NCI-H524 (cell line): ENCODE measurements around the gene PSTPIP1.
"Not testable (repeated sequence)": the region's sequence is repeated elsewhere in the genome, so short reads cannot be mapped to it uniquely, and the experiment has no call there.

Source experiments
- DNase-seq, 2 experiments: peaks; one replicate each; lab custom pipeline; 2025; lab: John Stamatoyannopoulos, UW

The PSTPIP1 gene

DNA sequence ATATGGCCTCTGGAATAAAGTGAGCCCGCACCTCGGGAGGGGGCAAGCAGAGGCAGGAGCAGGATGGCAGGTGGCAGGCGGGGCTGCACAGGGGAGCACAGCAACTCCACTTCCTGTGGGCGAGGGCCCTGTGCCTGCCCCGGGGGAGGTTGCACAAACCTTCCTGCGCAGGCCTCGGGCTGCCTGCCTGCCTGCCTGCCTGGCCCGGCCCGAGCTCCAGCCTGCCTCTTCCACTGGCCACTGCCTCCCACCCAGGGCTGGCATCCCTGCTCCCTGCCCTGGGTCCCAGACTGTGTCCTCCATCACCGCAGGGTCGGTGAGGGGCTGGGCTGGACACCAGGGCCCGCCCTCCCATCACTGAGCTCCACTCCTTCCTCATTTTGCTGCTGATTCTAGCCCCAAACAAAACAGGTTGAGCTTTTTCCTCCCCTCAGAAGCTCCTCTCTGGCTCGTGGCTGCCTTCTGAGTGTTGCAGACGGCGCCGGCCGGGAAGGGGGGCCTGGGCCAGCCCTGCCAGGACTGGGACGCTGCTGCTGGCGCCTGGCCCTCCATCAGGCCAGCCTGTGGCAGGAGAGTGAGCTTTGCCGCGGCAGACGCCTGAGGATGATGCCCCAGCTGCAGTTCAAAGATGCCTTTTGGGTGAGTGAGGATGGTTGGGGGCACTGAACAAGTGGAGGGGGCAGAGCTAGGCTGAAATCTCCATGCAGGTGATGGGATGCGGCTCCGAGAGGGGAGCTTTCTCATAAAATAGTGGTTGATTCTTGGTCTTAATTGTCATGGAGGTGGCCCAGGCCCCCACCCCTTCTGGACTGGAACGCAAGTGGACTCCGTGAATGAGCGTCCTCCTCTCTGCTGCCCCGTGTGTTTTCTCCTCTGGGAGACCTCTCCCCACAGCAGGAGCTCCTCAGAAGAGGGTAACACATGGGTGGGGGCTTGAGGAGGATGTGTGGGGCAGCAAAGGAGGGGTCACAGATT lies at the start of gene PSTPIP1:
Gene PSTPIP1, plus strand, starts transcription at position 156 of the 975 bp plus-strand sequence. Its CDS starts 448 bp downstream, at position 604.
- DNase-seq, result peak in 1 of 2 experiments; percentile 32

DNA sequence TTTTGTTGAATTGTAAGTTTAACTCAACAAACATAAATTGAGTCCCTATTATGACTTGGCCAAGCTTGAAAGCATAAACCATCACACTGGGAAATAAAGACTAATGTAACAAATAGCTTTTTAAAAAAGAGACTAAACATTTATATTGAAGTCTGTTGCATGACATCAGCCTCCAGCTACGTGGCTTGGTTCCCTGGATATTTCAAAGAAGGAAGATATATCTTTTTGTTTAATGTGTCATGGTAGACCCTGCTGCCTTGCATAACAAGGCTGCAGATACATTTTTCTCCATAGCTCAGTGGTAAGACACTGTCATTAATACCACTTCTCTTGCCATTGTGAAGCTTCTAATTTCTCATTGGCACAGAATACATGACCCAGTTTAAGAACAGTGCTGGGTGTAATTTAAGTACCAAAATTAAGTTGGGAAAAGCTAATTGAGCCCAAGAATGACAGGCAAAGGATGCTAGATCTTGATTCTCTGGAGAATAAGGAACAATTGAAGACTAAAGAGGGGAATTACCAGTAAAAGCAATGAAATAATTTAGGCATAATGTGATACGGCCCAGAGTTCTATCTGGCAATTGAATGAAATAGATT lies 49.3 kb upstream of the PSTPIP1 start:
- DNase-seq, result no peak

GRCh38 chr15:76947454-76947853 lies 47.5 kb upstream of the PSTPIP1 start:
- no peak for DNase-seq

DNA sequence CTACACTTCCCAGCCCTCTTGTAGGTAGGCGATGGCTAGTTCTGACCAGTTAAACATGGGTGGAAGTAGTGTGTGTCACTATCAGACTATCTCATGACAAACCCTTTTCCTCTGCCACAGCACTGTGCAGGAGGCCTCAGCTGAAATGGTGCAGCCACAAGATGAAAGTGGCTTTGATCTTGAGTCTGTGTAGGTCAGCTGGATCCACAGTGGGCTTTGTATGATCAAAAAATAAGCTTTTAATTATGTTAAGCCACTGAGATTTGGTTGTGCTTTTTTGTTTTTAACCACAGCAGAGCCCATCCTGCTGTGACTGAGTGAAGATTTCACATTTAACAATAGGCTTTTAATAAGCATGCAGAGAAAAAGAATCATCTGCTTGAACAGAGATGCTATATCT lies 43.7 kb upstream of the PSTPIP1 start:
- DNase-seq, result no peak

DNA sequence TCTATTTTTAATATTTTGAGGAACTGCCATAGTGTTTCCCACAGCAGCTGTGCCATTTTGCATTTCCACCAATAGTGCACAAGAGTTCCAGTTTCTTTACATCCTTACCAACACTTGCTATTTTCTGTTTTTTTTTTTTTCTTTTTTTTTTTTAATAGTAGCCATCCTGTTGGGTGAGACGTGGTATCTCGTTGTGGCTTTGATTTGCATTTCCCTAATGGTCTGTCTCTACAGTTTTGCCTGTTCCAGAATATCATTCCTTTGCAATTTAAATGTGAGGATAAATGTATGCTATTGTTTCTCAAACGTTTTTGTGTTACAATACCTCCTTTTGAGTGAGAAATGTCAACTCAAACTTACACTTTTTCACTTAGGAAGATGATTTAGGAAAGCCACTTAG lies 41.0 kb upstream of the PSTPIP1 start:
- no peak for DNase-seq

- no peak for DNase-seq
These were observed 40.2 kb upstream of the PSTPIP1 start for GRCh38 chr15:76954744-76955143.

- no peak for DNase-seq
These were observed 33.5 kb upstream of the PSTPIP1 start for GRCh38 chr15:76961268-76962011.

GRCh38 chr15:76962337-76963013 lies 32.5 kb upstream of the PSTPIP1 start:
- no peak for DNase-seq

- no peak for DNase-seq
These were observed 31.3 kb upstream of the PSTPIP1 start for GRCh38 chr15:76963596-76963995.

DNA sequence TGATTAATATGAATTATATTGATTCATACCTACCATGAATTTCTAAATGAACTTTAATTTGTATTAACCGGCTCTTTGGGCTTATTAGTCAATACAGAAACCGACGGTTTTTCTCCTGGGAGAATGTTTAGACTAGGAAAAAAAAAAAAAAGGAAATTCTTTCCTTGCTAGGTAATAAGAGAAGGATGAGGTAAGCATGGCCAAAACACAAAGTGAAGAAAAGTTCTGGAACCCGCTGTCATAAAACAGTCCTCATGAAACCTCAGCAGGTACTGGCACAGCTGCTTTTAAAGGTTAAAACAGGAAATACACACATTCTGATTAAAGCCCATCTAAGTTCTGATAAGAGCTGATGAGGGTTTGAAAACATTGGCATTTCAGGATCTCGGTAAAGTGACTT lies 30.8 kb upstream of the PSTPIP1 start:
- no peak for DNase-seq

DNA sequence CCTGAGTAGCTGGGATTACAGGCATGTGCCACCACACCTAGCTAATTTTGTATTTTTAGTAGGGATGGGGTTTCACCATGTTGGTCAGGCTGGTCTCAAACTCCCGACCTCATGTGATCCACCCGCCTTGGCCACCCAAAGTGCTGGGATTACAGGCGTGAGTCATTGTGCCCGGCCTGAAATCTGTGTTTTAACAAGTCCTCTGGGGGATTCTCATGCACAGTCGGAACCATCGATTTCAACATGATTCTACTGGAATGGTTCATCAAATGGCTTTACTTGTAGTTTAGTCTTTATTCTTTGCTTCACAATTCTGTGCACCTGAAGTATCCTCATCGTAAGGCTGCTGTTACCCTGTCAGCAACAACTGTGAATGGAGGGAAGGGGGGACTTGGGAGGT lies 28.9 kb upstream of the PSTPIP1 start:
- not testable (repeated sequence) for DNase-seq

GRCh38 chr15:76967067-76967466 lies 27.9 kb upstream of the PSTPIP1 start:
- no peak for DNase-seq

- no peak for DNase-seq
These were observed 26.6 kb upstream of the PSTPIP1 start for GRCh38 chr15:76968306-76968705.

DNA sequence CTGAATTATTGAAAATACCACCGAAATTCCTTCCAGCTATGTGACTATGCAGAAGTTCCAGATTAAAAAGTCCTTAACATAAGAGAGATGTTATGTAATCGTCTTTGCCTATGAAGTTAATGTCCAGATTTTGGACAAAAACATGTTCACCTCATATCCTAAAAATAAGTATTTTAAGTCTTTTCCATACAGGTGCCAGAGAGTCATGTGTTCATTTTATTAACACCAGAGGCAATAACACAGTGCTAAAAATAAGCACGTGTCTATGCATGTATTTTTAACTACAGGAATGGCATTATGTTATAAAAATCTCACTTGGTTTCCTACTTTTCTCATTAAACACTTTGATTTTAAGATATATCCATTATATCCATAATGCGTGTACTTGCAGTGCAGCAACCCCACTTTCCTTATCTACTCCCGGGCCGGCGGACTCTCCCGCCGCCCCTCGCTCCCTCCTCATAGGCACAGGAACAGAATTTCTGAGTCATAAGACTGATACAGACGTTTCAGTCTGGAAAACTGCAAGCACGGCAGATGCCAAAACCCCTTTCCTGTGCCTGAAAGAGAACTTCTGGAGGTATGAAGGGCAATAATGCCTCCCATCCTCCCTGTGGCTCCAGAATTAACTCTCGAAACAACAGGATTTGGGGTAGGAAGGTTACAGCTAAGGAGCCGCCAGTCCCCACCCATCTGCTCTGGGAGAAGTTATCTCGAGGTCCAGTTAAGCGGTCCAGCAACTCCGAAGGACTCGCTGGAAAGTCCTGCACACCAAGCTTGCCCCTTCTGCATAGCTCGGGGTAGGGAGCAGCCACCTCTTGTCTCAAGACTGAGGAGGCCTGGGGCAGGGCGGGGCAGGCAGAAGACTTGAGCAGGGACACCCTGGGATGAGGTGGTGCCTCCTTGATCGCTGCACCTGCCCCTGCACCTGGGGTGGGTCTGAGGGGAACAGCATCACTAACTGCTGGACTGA lies 22.3 kb upstream of the PSTPIP1 start:
- no peak for DNase-seq

DNA sequence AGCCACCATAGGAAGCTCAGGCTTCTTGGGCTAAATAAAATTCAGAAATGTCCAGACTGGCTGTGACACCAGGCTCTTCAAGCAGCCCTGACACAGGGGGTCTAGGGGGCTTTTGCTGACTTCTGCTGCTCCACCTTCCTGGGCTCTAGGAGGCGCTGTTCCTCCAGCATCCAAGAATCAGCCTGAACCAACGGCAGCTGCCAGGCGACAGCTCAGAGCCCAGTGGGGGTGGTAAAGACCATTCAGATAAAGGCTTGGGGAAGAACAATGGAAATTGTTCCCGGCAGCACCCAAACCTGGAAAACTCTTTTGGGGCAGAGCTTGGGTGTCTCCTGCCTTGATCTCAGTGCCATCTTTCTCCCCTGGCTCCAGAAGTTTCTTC lies 21.6 kb upstream of the PSTPIP1 start:
- DNase-seq, result peak in 1 of 2 experiments; percentile 54

GRCh38 chr15:76973906-76974305 lies 21.0 kb upstream of the PSTPIP1 start:
- DNase-seq, result no peak

- DNase-seq, result no peak
These were observed 20.4 kb upstream of the PSTPIP1 start for GRCh38 chr15:76974456-76975036.

DNA sequence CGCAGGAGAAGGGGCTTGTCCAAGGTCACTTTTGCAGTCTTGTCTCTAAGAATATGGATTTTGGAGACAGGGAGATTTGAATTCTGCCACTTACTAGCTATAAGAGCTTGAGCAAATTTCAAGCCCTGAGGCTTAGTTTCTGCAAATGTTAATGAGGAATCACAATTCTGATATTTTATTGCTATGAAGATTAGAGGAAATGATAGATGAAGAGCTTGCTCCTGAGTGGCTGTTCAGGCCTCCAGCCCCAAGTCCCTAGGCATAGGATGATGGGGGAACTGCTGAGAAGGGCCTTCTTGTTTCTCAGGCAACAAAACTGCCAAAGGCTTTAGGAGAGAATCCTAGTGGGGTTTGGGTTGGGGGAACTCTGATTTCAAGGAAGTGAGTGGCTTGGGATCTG lies 18.8 kb upstream of the PSTPIP1 start:
- no peak for DNase-seq

GRCh38 chr15:76976572-76977270 lies 18.2 kb upstream of the PSTPIP1 start:
- DNase-seq, result no peak
